Stimulated activated memory B cell treated with anti-CD40 and anti-IgM and Interleukin-4, amounts not matched to agents 10 μg/mL and 1 μg/mL and 100 μg/mL, for 72 hours (primary cell): ENCODE results near the gene NHS.

Source experiments
- ATAC-seq: fragments of 150-1000 bp; cut with Tn5 transposase; 2 replicates; pipeline ENCODE4 v1.10.0; 2021
- H3K27ac Mint-ChIP-seq: one replicate; pipeline ENCODE4 v1.8.0; 2022; ENCODE audit warnings: mild to moderate bottlenecking, mixed read lengths
- H3K27me3 Mint-ChIP-seq: one replicate; pipeline ENCODE4 v1.8.0; 2022; ENCODE audit warnings: mixed read lengths
- H3K36me3 Mint-ChIP-seq: one replicate; pipeline ENCODE4 v1.8.0; 2022; ENCODE audit warnings: mixed read lengths
- H3K4me1 Mint-ChIP-seq: one replicate; pipeline ENCODE4 v1.8.0; 2022; ENCODE audit warnings: mixed read lengths
- H3K4me3 Mint-ChIP-seq: one replicate; pipeline ENCODE4 v1.8.0; 2022; ENCODE audit warnings: mild to moderate bottlenecking, moderate library complexity, mixed read lengths
- H3K9me3 Mint-ChIP-seq: one replicate; pipeline ENCODE4 v1.8.0; 2022; ENCODE audit warnings: mixed read lengths

The NHS gene

GRCh38 chrX:17377795-17378194 lies 2.8 kb downstream of the NHS start:
- Mint-ChIP-seq H3K4me3 (no peak overlapping the region), H3K4me1 (no peaks in the 10 kb centered on the region), H3K36me3 (no peaks in the 10 kb centered on the region), H3K27ac (no peak overlapping the region), H3K9me3 (peaks cover 13% of the 10 kb centered on the region), H3K27me3 (no peaks in the 10 kb centered on the region)
- peak; percentile 39 for ATAC-seq

GRCh38 chrX:17380221-17380620 lies 5.2 kb downstream of the NHS start:
- no peaks in the 10 kb centered on the region for H3K4me1 Mint-ChIP-seq
- no peak overlapping the region for H3K4me3 Mint-ChIP-seq
- H3K27me3 Mint-ChIP-seq = no peaks in the 10 kb centered on the region
- no peaks in the 10 kb centered on the region for H3K36me3 Mint-ChIP-seq
- no peak for ATAC-seq
- H3K27ac Mint-ChIP-seq = no peak overlapping the region
- H3K9me3 Mint-ChIP-seq = peaks cover 16% of the 10 kb centered on the region

GRCh38 chrX:17390419-17390850 lies 15.4 kb downstream of the NHS start:
- Mint-ChIP-seq H3K36me3 (no peaks in the 10 kb centered on the region), H3K9me3 (peaks cover 6% of the 10 kb centered on the region), H3K4me1 (no peaks in the 10 kb centered on the region), H3K27me3 (no peaks in the 10 kb centered on the region), H3K27ac (no peak overlapping the region), H3K4me3 (no peak overlapping the region)
- no peak for ATAC-seq

DNA sequence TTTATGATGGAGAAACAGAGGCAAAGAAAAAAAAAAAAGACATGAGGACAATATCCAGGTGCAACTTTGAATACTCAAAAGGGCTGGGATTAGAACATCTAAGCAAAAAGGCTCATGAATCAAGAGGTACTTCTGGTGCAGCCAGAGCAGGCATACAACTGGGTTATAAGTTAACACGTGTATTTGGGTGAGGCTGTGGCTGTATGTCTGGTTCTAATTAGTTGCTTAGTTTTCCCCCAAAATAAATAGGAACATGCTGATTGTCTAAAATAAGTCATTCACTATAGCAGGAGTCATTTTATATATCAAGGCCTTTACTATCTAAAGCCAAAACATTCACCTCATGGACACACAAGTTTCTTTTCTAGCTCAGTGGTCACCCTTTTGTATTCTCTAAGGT lies 20.2 kb downstream of the NHS start:
- H3K27me3 Mint-ChIP-seq = no peaks in the 10 kb centered on the region
- H3K4me3 Mint-ChIP-seq = no peak overlapping the region
- ATAC-seq = no peak
- peaks cover 3% of the 10 kb centered on the region for H3K9me3 Mint-ChIP-seq
- no peak overlapping the region for H3K27ac Mint-ChIP-seq
- H3K4me1 Mint-ChIP-seq = no peaks in the 10 kb centered on the region
- H3K36me3 Mint-ChIP-seq = no peaks in the 10 kb centered on the region

DNA sequence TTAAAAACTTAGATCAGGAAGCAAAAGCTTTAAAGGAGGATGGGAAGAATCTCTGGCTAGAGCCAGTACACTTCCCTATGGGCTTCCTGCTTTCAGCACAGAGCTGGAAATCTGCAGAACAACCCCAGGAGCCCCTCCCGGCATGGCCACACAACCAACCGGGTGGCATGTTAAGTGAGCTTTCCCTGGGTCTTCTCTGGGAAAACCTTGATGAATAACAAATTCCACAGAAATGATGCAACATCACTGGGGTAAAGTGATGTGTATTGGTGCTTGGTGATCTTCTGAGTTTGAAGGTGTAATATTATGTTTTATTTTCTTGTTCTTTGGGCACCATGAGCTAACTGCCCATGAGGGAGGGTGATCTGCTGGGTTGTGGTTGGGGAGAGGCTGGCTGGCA lies 22.1 kb downstream of the NHS start:
- Mint-ChIP-seq H3K4me3 (no peak overlapping the region), H3K9me3 (peaks cover 3% of the 10 kb centered on the region), H3K36me3 (no peaks in the 10 kb centered on the region), H3K4me1 (no peaks in the 10 kb centered on the region), H3K27me3 (no peaks in the 10 kb centered on the region), H3K27ac (no peak overlapping the region)
- ATAC-seq = no peak

DNA sequence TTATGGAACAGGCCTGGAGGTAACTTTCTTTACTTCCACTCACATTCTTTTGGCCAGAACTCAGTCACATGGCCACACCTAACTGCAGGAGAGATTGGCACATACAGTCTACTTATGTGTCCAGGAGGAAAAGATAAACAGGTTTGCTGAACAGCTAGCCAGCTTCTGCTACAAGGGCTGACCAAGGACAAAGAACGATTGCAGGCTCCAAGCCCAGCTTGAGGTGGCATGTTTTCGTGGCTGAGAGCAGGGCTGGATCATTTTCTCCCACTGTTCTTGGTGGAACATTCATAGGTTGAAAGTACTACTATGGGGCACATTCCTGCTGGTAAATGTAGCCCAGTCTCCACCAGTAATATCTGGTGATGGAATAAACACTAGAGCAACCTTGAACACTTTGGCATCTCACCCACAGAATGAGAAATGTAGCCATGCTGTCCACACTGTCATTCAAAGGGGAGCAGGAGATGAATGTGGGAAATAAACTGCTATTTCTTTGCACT lies 28.2 kb downstream of the NHS start:
- H3K27ac Mint-ChIP-seq = no peak overlapping the region
- no peaks in the 10 kb centered on the region for H3K9me3 Mint-ChIP-seq
- no peak for ATAC-seq
- H3K4me1 Mint-ChIP-seq = no peaks in the 10 kb centered on the region
- no peaks in the 10 kb centered on the region for H3K36me3 Mint-ChIP-seq
- no peaks in the 10 kb centered on the region for H3K27me3 Mint-ChIP-seq
- H3K4me3 Mint-ChIP-seq = no peak overlapping the region

DNA sequence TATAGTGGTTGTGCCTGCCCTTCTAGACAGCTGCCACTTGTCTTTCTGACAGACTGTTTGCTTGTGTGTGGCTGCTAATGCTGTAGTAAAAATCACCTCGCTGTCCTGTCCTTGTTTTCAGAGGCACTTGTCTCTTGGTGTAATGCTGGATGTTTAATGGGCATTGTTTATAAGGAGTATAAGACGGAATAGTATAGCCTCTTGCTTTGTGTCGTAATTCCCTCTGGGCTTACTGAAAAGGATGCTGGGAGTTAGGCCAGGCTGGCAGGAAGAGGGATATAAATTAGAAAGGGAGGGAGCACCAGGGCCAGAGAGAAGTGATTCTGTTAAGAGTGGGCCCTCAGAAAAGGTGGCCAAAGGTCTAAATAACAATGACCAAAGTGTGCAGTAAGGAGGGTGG lies 29.0 kb downstream of the NHS start:
- Mint-ChIP-seq H3K27me3 (no peaks in the 10 kb centered on the region), H3K4me1 (no peaks in the 10 kb centered on the region), H3K36me3 (no peaks in the 10 kb centered on the region), H3K4me3 (no peak overlapping the region), H3K27ac (no peak overlapping the region), H3K9me3 (no peaks in the 10 kb centered on the region)
- no peak for ATAC-seq

GRCh38 chrX:17405225-17405969 lies 30.4 kb downstream of the NHS start:
- H3K27me3 Mint-ChIP-seq = no peaks in the 10 kb centered on the region
- ATAC-seq = no peak
- H3K9me3 Mint-ChIP-seq = no peaks in the 10 kb centered on the region
- no peaks in the 10 kb centered on the region for H3K4me1 Mint-ChIP-seq
- no peaks in the 10 kb centered on the region for H3K36me3 Mint-ChIP-seq
- H3K4me3 Mint-ChIP-seq = no peak overlapping the region
- H3K27ac Mint-ChIP-seq = no peak overlapping the region

DNA sequence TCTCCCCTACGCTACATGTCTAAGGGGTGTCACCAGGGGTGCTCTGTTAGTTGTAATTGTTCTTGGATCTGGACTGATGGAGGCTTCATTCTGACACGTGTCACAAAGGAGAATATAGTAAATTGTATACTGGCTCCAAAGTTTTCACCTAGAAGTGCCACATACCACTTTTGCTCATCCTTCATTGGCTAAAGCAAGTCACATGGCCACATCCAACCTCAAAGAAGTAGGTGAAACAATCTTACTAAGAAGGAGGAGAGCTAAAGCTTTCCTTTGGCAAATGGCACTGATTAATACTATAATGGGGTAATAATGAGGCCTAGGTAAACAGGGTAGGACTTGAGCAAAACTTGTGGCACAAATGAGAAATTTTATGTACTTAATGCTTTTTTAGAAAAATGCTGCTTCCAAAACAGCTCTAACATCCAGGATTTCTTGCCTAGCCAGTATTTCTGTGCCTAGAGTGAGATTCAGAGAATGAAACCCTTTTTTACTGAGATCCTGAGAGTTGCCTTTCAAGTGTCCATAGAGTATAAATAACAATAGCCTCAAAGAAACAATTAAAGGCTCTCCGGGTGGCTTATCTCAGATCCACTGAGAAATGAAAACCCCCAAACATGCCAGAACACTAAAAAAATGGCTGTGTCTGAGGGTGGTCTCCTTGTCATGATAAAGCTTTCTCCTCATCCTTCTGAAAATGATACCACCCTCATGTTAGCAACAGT lies 34.7 kb downstream of the NHS start:
- Mint-ChIP-seq H3K27me3 (no peaks in the 10 kb centered on the region), H3K36me3 (no peaks in the 10 kb centered on the region), H3K4me3 (no peak overlapping the region), H3K27ac (no peak overlapping the region), H3K9me3 (no peaks in the 10 kb centered on the region), H3K4me1 (no peaks in the 10 kb centered on the region)
- no peak for ATAC-seq

DNA sequence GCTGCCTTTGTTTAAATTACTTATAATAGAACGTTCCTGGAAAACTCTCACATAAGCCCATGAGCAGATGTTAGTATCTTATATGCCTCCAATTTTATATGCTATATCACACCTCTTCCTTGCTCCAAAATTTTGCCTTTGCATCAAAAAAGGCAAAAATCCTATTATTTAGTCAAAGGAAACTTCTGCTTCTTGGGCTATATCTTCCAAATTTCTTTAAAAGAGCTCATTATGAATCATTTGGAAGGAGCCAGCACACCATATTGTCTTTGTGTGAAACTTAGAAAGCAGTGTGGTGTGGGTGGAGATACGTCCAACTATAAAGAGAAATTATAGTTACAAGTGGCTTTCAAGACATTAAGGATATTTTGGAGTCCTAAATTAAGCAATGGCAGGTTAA lies 35.7 kb downstream of the NHS start:
- Mint-ChIP-seq H3K27ac (no peak overlapping the region), H3K4me1 (no peaks in the 10 kb centered on the region), H3K27me3 (no peaks in the 10 kb centered on the region), H3K36me3 (no peaks in the 10 kb centered on the region), H3K4me3 (no peak overlapping the region), H3K9me3 (no peaks in the 10 kb centered on the region)
- ATAC-seq = no peak

DNA sequence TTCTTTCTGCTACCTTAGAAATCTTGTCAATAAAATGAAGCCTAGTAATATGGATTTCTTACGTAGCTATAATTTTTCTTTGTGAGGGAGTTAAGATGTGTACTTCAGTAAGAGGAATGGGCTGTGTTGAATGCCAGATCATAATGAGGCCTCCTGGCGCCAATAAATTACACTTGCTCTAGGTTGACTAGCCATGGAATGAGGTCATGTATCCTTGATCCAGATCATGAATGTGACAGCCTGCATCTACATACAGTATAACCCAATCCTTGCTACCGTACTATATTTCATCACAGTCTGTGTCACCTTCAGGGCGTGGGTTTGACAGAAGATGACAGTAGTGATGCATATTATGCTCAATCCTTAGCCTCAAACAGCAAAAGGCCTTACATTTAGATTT lies 36.2 kb downstream of the NHS start:
- H3K27me3 Mint-ChIP-seq = no peaks in the 10 kb centered on the region
- H3K36me3 Mint-ChIP-seq = no peaks in the 10 kb centered on the region
- H3K4me3 Mint-ChIP-seq = no peak overlapping the region
- ATAC-seq = no peak
- H3K9me3 Mint-ChIP-seq = no peaks in the 10 kb centered on the region
- H3K27ac Mint-ChIP-seq = no peak overlapping the region
- no peaks in the 10 kb centered on the region for H3K4me1 Mint-ChIP-seq

- no peaks in the 10 kb centered on the region for H3K27me3 Mint-ChIP-seq
- ATAC-seq = no peak
- no peaks in the 10 kb centered on the region for H3K4me1 Mint-ChIP-seq
- H3K4me3 Mint-ChIP-seq = no peak overlapping the region
- H3K27ac Mint-ChIP-seq = no peak overlapping the region
- no peaks in the 10 kb centered on the region for H3K9me3 Mint-ChIP-seq
- no peaks in the 10 kb centered on the region for H3K36me3 Mint-ChIP-seq
Observed at GRCh38 chrX:17412692-17413091, 37.7 kb downstream of the NHS start.

DNA sequence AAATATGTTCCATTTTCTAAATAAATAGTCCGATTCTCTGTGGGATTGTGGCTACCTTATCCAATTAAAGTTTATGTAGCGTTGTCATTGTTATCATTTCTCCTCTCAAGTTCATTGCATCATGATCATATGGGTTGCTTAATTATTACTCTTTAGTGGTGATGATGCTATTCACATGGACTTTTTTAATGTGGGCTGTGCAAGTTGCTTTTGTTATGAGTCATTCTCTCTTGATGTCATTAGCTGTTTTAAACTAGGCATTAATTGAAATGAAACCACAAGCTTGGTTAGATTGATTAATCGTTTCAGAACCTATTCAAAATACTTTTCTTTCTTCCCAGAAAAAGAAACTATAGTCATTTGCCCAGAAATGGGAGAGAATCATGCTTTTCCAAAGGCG lies 38.2 kb downstream of the NHS start:
- Mint-ChIP-seq H3K4me1 (no peaks in the 10 kb centered on the region), H3K36me3 (no peaks in the 10 kb centered on the region), H3K27me3 (no peaks in the 10 kb centered on the region), H3K9me3 (no peaks in the 10 kb centered on the region), H3K4me3 (no peak overlapping the region), H3K27ac (no peak overlapping the region)
- ATAC-seq = no peak

GRCh38 chrX:17414027-17414658 lies 39.1 kb downstream of the NHS start:
- no peaks in the 10 kb centered on the region for H3K27me3 Mint-ChIP-seq

GRCh38 chrX:17414839-17415238 lies 39.8 kb downstream of the NHS start:
- H3K9me3 Mint-ChIP-seq = no peaks in the 10 kb centered on the region

More at GRCh38 chrX:17414027-17414658, 39.1 kb downstream of the NHS start:
- Mint-ChIP-seq H3K27ac (no peak overlapping the region), H3K4me1 (no peaks in the 10 kb centered on the region), H3K36me3 (no peaks in the 10 kb centered on the region), H3K9me3 (no peaks in the 10 kb centered on the region), H3K4me3 (no peak overlapping the region)
- no peak for ATAC-seq

More at GRCh38 chrX:17414839-17415238, 39.8 kb downstream of the NHS start:
- H3K27ac Mint-ChIP-seq = no peak overlapping the region
- H3K27me3 Mint-ChIP-seq = no peaks in the 10 kb centered on the region
- no peak overlapping the region for H3K4me3 Mint-ChIP-seq
- no peak for ATAC-seq
- H3K36me3 Mint-ChIP-seq = no peaks in the 10 kb centered on the region
- no peaks in the 10 kb centered on the region for H3K4me1 Mint-ChIP-seq
